HepG2 (cell line): ENCODE results near the gene FNDC3B. TPM values are rescaled to one million over a fixed set of nuclear protein-coding genes. Genes with fewer than 3 reads are reported as not detected.

Source experiments
- ATAC-seq: fragments of 200-7000 bp; cut with Tn5 transposase; 3 replicates; pipeline ENCODE4 v1.9.1; 2020; ENCODE audit warnings: mild to moderate bottlenecking, moderate library complexity
- BruUV-seq: library from RNA; stranded (reverse); fragments of 400-500 nt; replicated peaks from 2 replicates; lab custom pipeline; 2021; lab: Mats Ljungman, UMichigan
- CTCF ChIA-PET: fragments of 300-600 bp; formaldehyde crosslinking; extraction: SDS; loops from one replicate; lab custom pipeline; 2021; ENCODE audit warnings: low total read pairs, inconsistent platforms, low intra/inter-chr PET ratio; lab: Yijun Ruan, JAX
- POLR2A ChIA-PET: fragments of 350-600 bp; sonication (Branson Sonifier 250); formaldehyde crosslinking; loops from one replicate; lab custom pipeline; 2020; ENCODE audit warnings: antibody characterized with exemption, inconsistent platforms; lab: Yijun Ruan, JAX
- DNase-seq: peaks from one replicate; pipeline ENCODE4 v3.0.0-alpha.2; 2015; ENCODE audit warnings: low spot score
- FAIRE-seq: peaks from 3 replicates; lab custom pipeline; 2011; peaks lifted over from hg19 to GRCh38; lab: Jason Lieb, UNC
- H2AFZ ChIP-seq: one replicate; pipeline ENCODE4 v1.6.1; 2011; ENCODE audit warnings: low read length, inconsistent platforms
- H3K27ac ChIP-seq: fragments of 300-600 bp; 3 replicates; pipeline ENCODE4 v1.8.0; 2011; ENCODE audit warnings: mixed run types, mild to moderate bottlenecking, mixed read lengths, low read length, inconsistent platforms; ENCODE audit not compliant: insufficient read depth; ENCODE audit errors: extremely low read length
- H3K27me3 ChIP-seq, 2 experiments: fragments of 200-600 bp in 1 of 2; 2 replicates in 1 of 2; 3 replicates in 1 of 2; pipeline versions ENCODE4 v1.6.0 to v1.8.0; 2011; ENCODE audit warnings: low read length in 2 of 2, mild to moderate bottlenecking in 2 of 2, moderate library complexity in 2 of 2, inconsistent platforms in 1 of 2; ENCODE audit not compliant: insufficient read depth in 2 of 2, control insufficient read depth in 1 of 2
- H3K36me3 ChIP-seq, 2 experiments: fragments of 200-600 bp in 1 of 2; replicated peaks in 1 of 2; 2 replicates in 1 of 2; 3 replicates in 1 of 2; pipeline versions ENCODE4 v1.5.1 to v1.8.0; 2011; ENCODE audit warnings: low read length in 2 of 2, inconsistent platforms in 1 of 2; ENCODE audit not compliant: insufficient read depth in 2 of 2, control insufficient read depth in 1 of 2
- H3K4me1 ChIP-seq: 2 replicates; pipeline ENCODE4 v1.5.1; 2012; ENCODE audit warnings: low read length, inconsistent platforms; ENCODE audit not compliant: insufficient read depth
- H3K4me2 ChIP-seq: 2 replicates; pipeline ENCODE4 v1.6.0; 2011; ENCODE audit warnings: low read depth, low read length, inconsistent platforms
- H3K4me3 ChIP-seq, 3 experiments: fragments of 200-600 bp in 1 of 3; sonication (generic), shearing (Covaris generic) in 1 of 3; replicated peaks in 1 of 3; 2 replicates each; pipeline ENCODE4 v1.5.1; 2011 to 2016; ENCODE audit warnings: low read length in 3 of 3, inconsistent platforms in 2 of 3, low read depth in 2 of 3, mild to moderate bottlenecking in 2 of 3, control low read depth in 1 of 3, mixed read lengths in 1 of 3; ENCODE audit not compliant: insufficient read depth in 1 of 3
- H3K79me2 ChIP-seq: one replicate; pipeline ENCODE4 v1.6.1; 2011; ENCODE audit warnings: low read length, inconsistent platforms; ENCODE audit not compliant: insufficient read depth
- H3K9ac ChIP-seq: 2 replicates; pipeline ENCODE4 v1.6.0; 2011; ENCODE audit warnings: mild to moderate bottlenecking, low read depth, low read length, inconsistent platforms; ENCODE audit not compliant: insufficient read depth
- H3K9me3 ChIP-seq: 2 replicates; pipeline ENCODE4 v1.5.1; 2012; ENCODE audit warnings: mild to moderate bottlenecking, low read length
- H4K20me1 ChIP-seq: 2 replicates; pipeline ENCODE4 v1.6.0; 2011; ENCODE audit warnings: inconsistent platforms, mild to moderate bottlenecking, low read length, moderate library complexity; ENCODE audit not compliant: insufficient read depth
- CC2D1A ChIP-seq: sonication (generic); formaldehyde crosslinking; IDR thresholded peaks from 2 replicates; pipeline ENCODE4 v1.8.1; 2023; ENCODE audit warnings: mild to moderate bottlenecking, missing genetic modification reagents
- FLYWCH1 ChIP-seq: sonication (generic); formaldehyde crosslinking; IDR thresholded peaks from 2 replicates; pipeline ENCODE4 v1.8.1; 2023; ENCODE audit warnings: mild to moderate bottlenecking, missing genetic modification reagents
- RBM22 ChIP-seq: fragments of 200-400 bp; formaldehyde crosslinking; optimal IDR thresholded peaks from 2 replicates; pipeline ENCODE3; 2017; ENCODE audit warnings: mild to moderate bottlenecking, low read length, moderate library complexity
- SMARCC2 ChIP-seq: fragments of 450-650 bp; IDR thresholded peaks from 2 replicates; pipeline ENCODE4 v1.6.1; 2017; ENCODE audit warnings: antibody characterized with exemption, mild to moderate bottlenecking
- SRY ChIP-seq: sonication (generic); formaldehyde crosslinking; IDR thresholded peaks from 2 replicates; pipeline ENCODE4 v1.8.0; 2022; ENCODE audit warnings: mild to moderate bottlenecking, missing genetic modification reagents
- ZNF446 ChIP-seq: sonication (generic); formaldehyde crosslinking; IDR thresholded peaks from 2 replicates; pipeline ENCODE4 v1.5.0; 2020; ENCODE audit warnings: mild to moderate bottlenecking, missing genetic modification reagents
- ZNF468 ChIP-seq: sonication (generic); formaldehyde crosslinking; IDR thresholded peaks from 2 replicates; pipeline ENCODE4 v1.8.0; 2022; ENCODE audit warnings: mild to moderate bottlenecking, moderate library complexity, missing genetic modification reagents
- ZNF7 ChIP-seq: IDR thresholded peaks from 2 replicates; pipeline ENCODE4 v1.6.1; 2016; ENCODE audit warnings: missing biosample characterization, missing genetic modification reagents
- ZNF713 ChIP-seq: sonication (generic); formaldehyde crosslinking; IDR thresholded peaks from 2 replicates; pipeline ENCODE4 v1.4.0; 2020; ENCODE audit warnings: mild to moderate bottlenecking, missing genetic modification reagents
- WGBS: methylation state at CpG from one replicate; pipeline ENCODE4 v1.1.6; 2017; ENCODE audit warnings: low lambda C conversion rate; 5-methylcytosine and 5-hydroxymethylcytosine counted together
- in situ Hi-C: cut with HindIII; loops from 2 replicates; pipeline ENCODE4 v1.10.0; 2017; ENCODE audit warnings: low pct_unique_long_range_greater_than_20kb; ENCODE audit not compliant: extremely low pct_ligation_motif_present
- intact Hi-C: fragments of 100-400 bp; cut with micrococcal nuclease; formaldehyde crosslinking; loops from one replicate; pipeline ENCODE4 v1.10.0; 2022; ENCODE audit not compliant: unreplicated experiment
- polyA plus RNA-seq, 8 experiments: library from polyadenylated mRNA; depleted of rRNA in 3 of 8; stranded (reverse) in 7 of 8; unstranded in 1 of 8; fragments of >200 nt; fragmentation: Illumina TruSeq in 4 of 8; extraction: Trizol in 4 of 8; gene quantifications; 2 replicates each; pipeline versions ENCODE4 v1.2.1 to v1.2.3, GENCODE V29; 2011 to 2016; ENCODE audit warnings: low read depth in 4 of 8, missing spikeins in 1 of 8, mixed read lengths in 1 of 8; ENCODE audit not compliant: insufficient read depth in 1 of 8
- total RNA-seq, 5 experiments: library from RNA; depleted of rRNA; stranded (reverse); fragments of >200 nt; fragmentation: Illumina TruSeq; extraction: Trizol; gene quantifications; 2 replicates each; pipeline ENCODE4 v1.2.3, GENCODE V29; 2016; ENCODE audit warnings: low read depth in 1 of 5
- TF ChIP-seq, protein P1 (sequence below): sonication (generic); formaldehyde crosslinking; IDR thresholded peaks from 2 replicates; pipeline ENCODE4 v1.5.1; 2020; ENCODE audit warnings: missing genetic modification reagents, mild to moderate bottlenecking, borderline replicate concordance
- TF ChIP-seq, protein P2 (sequence below), 2 experiments: sonication (generic) in 1 of 2; formaldehyde crosslinking in 1 of 2; IDR thresholded peaks; 2 replicates each; pipeline versions ENCODE4 v1.4.0 to v1.6.1; 2018 to 2020; ENCODE audit warnings: missing genetic modification reagents in 2 of 2, borderline replicate concordance in 1 of 2, low read depth in 1 of 2, mild to moderate bottlenecking in 1 of 2, missing biosample characterization in 1 of 2
- TF ChIP-seq, protein P3 (sequence below): IDR thresholded peaks from 2 replicates; pipeline ENCODE4 v1.6.1; 2012; ENCODE audit warnings: inconsistent platforms

The FNDC3B gene
- total and polyA plus RNA-seq, 2 of the 13 experiments (the other 11 are each of a cell fraction or from before 2014, with no cell fraction given): 74.8 to 103 TPM

DNA sequence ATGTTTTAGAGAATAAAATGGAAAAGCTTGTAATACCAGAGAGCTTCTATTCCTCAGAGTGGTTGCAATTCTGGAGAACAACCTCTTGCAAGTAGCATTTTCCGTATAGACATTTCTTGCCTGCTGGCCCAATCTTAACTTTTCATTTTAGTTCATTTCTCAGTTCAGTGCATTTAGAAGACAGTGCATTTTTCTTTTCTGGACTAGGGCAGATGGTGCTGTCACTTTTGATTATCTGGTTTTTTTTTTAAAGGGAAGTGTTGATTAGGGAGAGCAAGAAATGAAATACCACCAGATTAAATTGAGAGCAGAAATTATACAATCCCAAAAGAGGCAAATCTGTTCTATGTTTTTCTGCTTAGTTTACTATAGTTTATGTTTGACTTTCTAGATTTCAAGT lies 236.2 kb downstream of the FNDC3B start:
- no peak for FAIRE-seq

DNA sequence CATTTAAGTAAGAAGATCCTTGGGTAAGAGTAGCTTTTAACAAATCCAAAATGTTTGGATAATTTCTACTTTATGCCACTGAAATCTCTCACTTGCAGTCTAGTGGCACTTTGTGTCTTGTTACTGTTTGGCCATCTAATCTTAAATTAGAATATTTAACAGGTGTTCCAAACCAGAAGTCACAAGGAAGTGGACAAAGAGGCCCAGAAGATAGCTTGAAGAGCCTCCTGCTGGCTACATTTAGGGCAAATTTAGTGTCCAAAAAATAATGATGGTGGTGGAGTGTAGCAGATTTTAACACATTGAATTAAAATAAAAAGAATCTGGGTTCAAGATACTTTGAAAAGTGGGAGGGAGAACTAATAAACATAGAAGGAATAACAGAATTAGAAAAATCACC lies 236.7 kb downstream of the FNDC3B start:
- POLR2A ChIA-PET: no interaction called here
- Histone ChIP-seq H3K9ac (no peak overlapping the region), H2AFZ (no peak overlapping the region), H3K27me3 (no peaks in the 10 kb centered on the region), H3K79me2 (peaks cover 84% of the 10 kb centered on the region), H3K4me3 (no peak overlapping the region), H3K27ac (no peak overlapping the region), H4K20me1 (peaks cover 95% of the 10 kb centered on the region), H3K36me3 (peaks cover 18 to 88% of the 10 kb centered on the region in 2 experiments), H3K9me3 (no peaks in the 10 kb centered on the region), H3K4me2 (no peak overlapping the region), H3K4me1 (peaks cover 33% of the 10 kb centered on the region; the same call in 1 of the 2 replicates)
- no peak for DNase-seq
- intact Hi-C loops: no loop called here
- TF ChIP-seq CC2D1A (CRISPR knock-in tag) (no peak), ZNF468 (CRISPR knock-in tag) (no peak), SMARCC2 (no peak), ZNF7 (CRISPR knock-in tag) (no peak), ZNF713 (CRISPR knock-in tag) (no peak)
- TF ChIP-seq, protein P1, sequence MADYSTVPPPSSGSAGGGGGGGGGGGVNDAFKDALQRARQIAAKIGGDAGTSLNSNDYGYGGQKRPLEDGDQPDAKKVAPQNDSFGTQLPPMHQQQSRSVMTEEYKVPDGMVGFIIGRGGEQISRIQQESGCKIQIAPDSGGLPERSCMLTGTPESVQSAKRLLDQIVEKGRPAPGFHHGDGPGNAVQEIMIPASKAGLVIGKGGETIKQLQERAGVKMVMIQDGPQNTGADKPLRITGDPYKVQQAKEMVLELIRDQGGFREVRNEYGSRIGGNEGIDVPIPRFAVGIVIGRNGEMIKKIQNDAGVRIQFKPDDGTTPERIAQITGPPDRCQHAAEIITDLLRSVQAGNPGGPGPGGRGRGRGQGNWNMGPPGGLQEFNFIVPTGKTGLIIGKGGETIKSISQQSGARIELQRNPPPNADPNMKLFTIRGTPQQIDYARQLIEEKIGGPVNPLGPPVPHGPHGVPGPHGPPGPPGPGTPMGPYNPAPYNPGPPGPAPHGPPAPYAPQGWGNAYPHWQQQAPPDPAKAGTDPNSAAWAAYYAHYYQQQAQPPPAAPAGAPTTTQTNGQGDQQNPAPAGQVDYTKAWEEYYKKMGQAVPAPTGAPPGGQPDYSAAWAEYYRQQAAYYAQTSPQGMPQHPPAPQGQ: no peak
- TF ChIP-seq, protein P2, sequence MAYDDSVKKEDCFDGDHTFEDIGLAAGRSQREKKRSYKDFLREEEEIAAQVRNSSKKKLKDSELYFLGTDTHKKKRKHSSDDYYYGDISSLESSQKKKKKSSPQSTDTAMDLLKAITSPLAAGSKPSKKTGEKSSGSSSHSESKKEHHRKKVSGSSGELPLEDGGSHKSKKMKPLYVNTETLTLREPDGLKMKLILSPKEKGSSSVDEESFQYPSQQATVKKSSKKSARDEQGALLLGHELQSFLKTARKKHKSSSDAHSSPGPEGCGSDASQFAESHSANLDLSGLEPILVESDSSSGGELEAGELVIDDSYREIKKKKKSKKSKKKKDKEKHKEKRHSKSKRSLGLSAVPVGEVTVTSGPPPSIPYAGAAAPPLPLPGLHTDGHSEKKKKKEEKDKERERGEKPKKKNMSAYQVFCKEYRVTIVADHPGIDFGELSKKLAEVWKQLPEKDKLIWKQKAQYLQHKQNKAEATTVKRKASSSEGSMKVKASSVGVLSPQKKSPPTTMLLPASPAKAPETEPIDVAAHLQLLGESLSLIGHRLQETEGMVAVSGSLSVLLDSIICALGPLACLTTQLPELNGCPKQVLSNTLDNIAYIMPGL (CRISPR knock-in tag; IDR thresholded peaks at IDR 0.05; ENCODE audit: borderline replicate concordance in 1 of 2, low read depth in 1 of 2): no peak
- no TSS peak for BruUV-seq
- in situ Hi-C loops: no loop called here
- no peak for FAIRE-seq
- ATAC-seq: no peak
- CTCF ChIA-PET: no interaction called here

More for the DNA sequence above, 236.2 kb downstream of the FNDC3B start:
- H3K4me3 ChIP-seq: no peak overlapping the region
- no peak overlapping the region for H3K9ac ChIP-seq
- no peaks in the 10 kb centered on the region for H3K27me3 ChIP-seq
- H3K9me3 ChIP-seq: no peaks in the 10 kb centered on the region
- DNase-seq (no peak), ATAC-seq (no peak)
- no TSS peak for BruUV-seq
- ChIA-PET POLR2A (no interaction called here), CTCF (no interaction called here)
- H4K20me1 ChIP-seq: peaks cover 95% of the 10 kb centered on the region
- TF ChIP-seq, protein P3, sequence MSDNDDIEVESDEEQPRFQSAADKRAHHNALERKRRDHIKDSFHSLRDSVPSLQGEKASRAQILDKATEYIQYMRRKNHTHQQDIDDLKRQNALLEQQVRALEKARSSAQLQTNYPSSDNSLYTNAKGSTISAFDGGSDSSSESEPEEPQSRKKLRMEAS: no peak
- TF ChIP-seq RBM22: peak; percentile 61
- TF ChIP-seq FLYWCH1: no peak
- TF ChIP-seq SRY (CRISPR knock-in tag): no peak
- TF ChIP-seq ZNF446 (CRISPR knock-in tag): no peak
- no peak overlapping the region for H2AFZ ChIP-seq
- WGBS: 96% methylated on average over 1 of the region's 1 CpG
- in situ Hi-C loops (no loop called here), intact Hi-C loops (no loop called here)
- peaks cover 18 to 93% of the 10 kb centered on the region in 2 experiments for H3K36me3 ChIP-seq
- no peak overlapping the region for H3K27ac ChIP-seq
- peaks cover 28% of the 10 kb centered on the region; the same call in 1 of the 2 replicates for H3K4me1 ChIP-seq
- H3K79me2 ChIP-seq: peaks cover 83% of the 10 kb centered on the region
- no peak overlapping the region for H3K4me2 ChIP-seq
